Panc1 (cell line): ENCODE data around the gene INTS11.

ENCODE experiments used
- CTCF ChIP-seq: fragments of 450-650 bp; IDR thresholded peaks from 2 replicates; pipeline ENCODE4 v1.5.1; 2017; ENCODE audit warnings: mild to moderate bottlenecking
- REST ChIP-seq, 2 experiments: IDR thresholded peaks; 2 replicates each; pipeline ENCODE4 v1.6.1; 2011 to 2012; ENCODE audit warnings: low read depth in 2 of 2, control low read depth in 1 of 2, low read length in 1 of 2, mild to moderate bottlenecking in 1 of 2, moderate library complexity in 1 of 2; ENCODE audit not compliant: insufficient read depth in 1 of 2

GRCh38 chr1:1298861-1299685, 25.4 kb downstream of the INTS11 start:
- TF ChIP-seq CTCF (no peak), REST (IDR thresholded peaks at IDR 0.05; ENCODE audit: insufficient read depth in 1 of 2, low read depth in 2 of 2, low read length in 1 of 2) (peak; percentile 92 to 93)
